Measurements from ENCODE around the gene RAD18. TPM values are rescaled to one million over a fixed set of nuclear protein-coding genes. Genes with fewer than 3 reads are reported as not detected.

Gene RAD18
- total RNA-seq, 1 donor = 7.6 TPM

DNA sequence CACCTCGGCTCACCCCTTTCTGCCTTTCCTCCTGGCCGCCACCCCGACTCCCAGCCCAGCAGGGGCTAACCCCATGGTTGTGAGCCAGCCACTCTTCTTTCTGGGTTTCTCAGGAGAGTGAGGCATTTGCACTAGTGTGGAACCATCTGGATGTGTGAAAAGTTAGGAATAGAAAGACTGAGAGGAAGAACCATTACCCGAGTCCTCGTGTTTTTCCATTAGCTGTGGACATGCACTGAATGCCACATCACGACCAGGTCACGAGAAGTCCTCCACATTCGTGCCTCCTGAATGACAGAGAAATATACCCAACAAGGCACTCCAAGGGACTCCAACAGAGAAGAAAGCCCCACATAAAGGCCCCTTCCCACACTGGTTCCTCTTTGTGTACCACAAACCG lies 18.0 kb upstream of the RAD18 start:
- Histone ChIP-seq H3K79me2 (ENCODE audit: insufficient read depth, low read length) (no peaks in the 10 kb centered on the region), H3K4me2 (ENCODE audit: insufficient read depth, low read length) (no peak overlapping the region), H3K9me3 (ENCODE audit: low read depth, low read length) (peaks cover 3% of the 10 kb centered on the region), H3K4me3 (ENCODE audit: insufficient read depth, low read length) (no peak overlapping the region), H3K36me3 (ENCODE audit: insufficient read depth, low read length) (no peaks in the 10 kb centered on the region), H3K27ac (ENCODE audit: low read depth, low read length) (no peak overlapping the region), H3K27me3 (ENCODE audit: insufficient read depth, low read length) (peaks cover 19% of the 10 kb centered on the region), H2AFZ (ENCODE audit: low read length) (no peak overlapping the region), H4K20me1 (ENCODE audit: insufficient read depth, low read length) (no peaks in the 10 kb centered on the region), H3K4me1 (ENCODE audit: insufficient read depth, low read length) (no peaks in the 10 kb centered on the region)
- no peak for TF ChIP-seq CTCF (IDR thresholded peaks at IDR 0.05; ENCODE audit: extremely low read depth, low read depth, low read length)
- peak; percentile 54 for DNase-seq (ENCODE audit: insufficient read length, low spot score, missing footprints)

GRCh38 chr3:8980756-8981257 lies 17.5 kb upstream of the RAD18 start:
- Histone ChIP-seq H3K9me3 (ENCODE audit: low read depth, low read length) (peaks cover 3% of the 10 kb centered on the region), H2AFZ (ENCODE audit: low read length) (no peak overlapping the region), H3K4me1 (ENCODE audit: insufficient read depth, low read length) (no peaks in the 10 kb centered on the region), H4K20me1 (ENCODE audit: insufficient read depth, low read length) (no peaks in the 10 kb centered on the region), H3K4me3 (ENCODE audit: insufficient read depth, low read length) (no peak overlapping the region), H3K4me2 (ENCODE audit: insufficient read depth, low read length) (no peak overlapping the region), H3K36me3 (ENCODE audit: insufficient read depth, low read length) (no peaks in the 10 kb centered on the region), H3K79me2 (ENCODE audit: insufficient read depth, low read length) (no peaks in the 10 kb centered on the region), H3K27ac (ENCODE audit: low read depth, low read length) (no peak overlapping the region), H3K27me3 (ENCODE audit: insufficient read depth, low read length) (peaks cover 19% of the 10 kb centered on the region)
- no peak for TF ChIP-seq CTCF (IDR thresholded peaks at IDR 0.05; ENCODE audit: extremely low read depth, low read depth, low read length)
- peak; percentile 49 for DNase-seq (ENCODE audit: insufficient read length, low spot score, missing footprints)

- no peaks in the 10 kb centered on the region for H3K4me1 ChIP-seq (ENCODE audit: insufficient read depth, low read length)
- no peak for DNase-seq (ENCODE audit: insufficient read length, low spot score, missing footprints)
- H3K4me3 ChIP-seq (ENCODE audit: insufficient read depth, low read length) = no peak overlapping the region
- no peak overlapping the region for H3K4me2 ChIP-seq (ENCODE audit: insufficient read depth, low read length)
- H3K27ac ChIP-seq (ENCODE audit: low read depth, low read length) = no peak overlapping the region
- peaks cover 3% of the 10 kb centered on the region for H3K9me3 ChIP-seq (ENCODE audit: low read depth, low read length)
- no peaks in the 10 kb centered on the region for H4K20me1 ChIP-seq (ENCODE audit: insufficient read depth, low read length)
- H3K79me2 ChIP-seq (ENCODE audit: insufficient read depth, low read length) = no peaks in the 10 kb centered on the region
- H3K27me3 ChIP-seq (ENCODE audit: insufficient read depth, low read length) = peaks cover 19% of the 10 kb centered on the region
- TF ChIP-seq CTCF (IDR thresholded peaks at IDR 0.05; ENCODE audit: extremely low read depth, low read depth, low read length) = no peak
- H2AFZ ChIP-seq (ENCODE audit: low read length) = no peak overlapping the region
- H3K36me3 ChIP-seq (ENCODE audit: insufficient read depth, low read length) = no peaks in the 10 kb centered on the region
These were observed 16.0 kb upstream of the RAD18 start for GRCh38 chr3:8979262-8979661.

GRCh38 chr3:8978551-8978950 lies 15.3 kb upstream of the RAD18 start:
- no peak for DNase-seq (ENCODE audit: insufficient read length, low spot score, missing footprints)
- Histone ChIP-seq H3K27ac (ENCODE audit: low read depth, low read length) (no peak overlapping the region), H3K79me2 (ENCODE audit: insufficient read depth, low read length) (no peaks in the 10 kb centered on the region), H2AFZ (ENCODE audit: low read length) (no peak overlapping the region), H3K36me3 (ENCODE audit: insufficient read depth, low read length) (no peaks in the 10 kb centered on the region), H3K27me3 (ENCODE audit: insufficient read depth, low read length) (peaks cover 19% of the 10 kb centered on the region), H3K4me2 (ENCODE audit: insufficient read depth, low read length) (no peak overlapping the region), H3K9me3 (ENCODE audit: low read depth, low read length) (peaks cover 3% of the 10 kb centered on the region), H4K20me1 (ENCODE audit: insufficient read depth, low read length) (no peaks in the 10 kb centered on the region), H3K4me1 (ENCODE audit: insufficient read depth, low read length) (no peaks in the 10 kb centered on the region), H3K4me3 (ENCODE audit: insufficient read depth, low read length) (no peak overlapping the region)
- TF ChIP-seq CTCF (IDR thresholded peaks at IDR 0.05; ENCODE audit: extremely low read depth, low read depth, low read length) = no peak
